HepG2 (cell line): ENCODE data around the gene MED15. TPM values are rescaled to one million over a fixed set of nuclear protein-coding genes. Genes with fewer than 3 reads are reported as not detected.

Source experiments
- ATAD3A ChIP-seq: sonication (generic); formaldehyde crosslinking; IDR thresholded peaks from 2 replicates; pipeline ENCODE4 v1.4.0; 2020; ENCODE audit warnings: missing genetic modification reagents
- DR1 ChIP-seq: sonication (generic); formaldehyde crosslinking; IDR thresholded peaks from 2 replicates; pipeline ENCODE4 v1.8.0; 2021; ENCODE audit warnings: mild to moderate bottlenecking, missing genetic modification reagents, inconsistent platforms
- E2F5 ChIP-seq: sonication (generic); formaldehyde crosslinking; conservative IDR thresholded peaks from 2 replicates; pipeline ENCODE4 v1.4.0; 2020; ENCODE audit warnings: missing genetic modification reagents
- IRF9 ChIP-seq: sonication (generic); formaldehyde crosslinking; IDR thresholded peaks from 2 replicates; pipeline ENCODE4 v1.8.0; 2022; ENCODE audit warnings: missing genetic modification reagents, mild to moderate bottlenecking, borderline replicate concordance
- KDM1A ChIP-seq: IDR thresholded peaks from 2 replicates; pipeline ENCODE4 v1.6.1; 2016; ENCODE audit warnings: missing compliant biosample characterization
- MAFG ChIP-seq: sonication (generic); formaldehyde crosslinking; IDR thresholded peaks from 2 replicates; pipeline ENCODE4 v1.5.1; 2020; ENCODE audit warnings: mild to moderate bottlenecking, missing genetic modification reagents
- MAZ ChIP-seq, 2 experiments: sonication (generic) in 1 of 2; formaldehyde crosslinking in 1 of 2; IDR thresholded peaks; 2 replicates each; pipeline versions ENCODE4 v1.5.0 to v1.6.1; 2012 to 2020; ENCODE audit warnings: low read depth in 2 of 2, mild to moderate bottlenecking in 2 of 2, borderline replicate concordance in 1 of 2, improper control_type of control experiment in 1 of 2, low read length in 1 of 2, missing genetic modification reagents in 1 of 2, moderate library complexity in 1 of 2
- SMARCC2 ChIP-seq: fragments of 450-650 bp; IDR thresholded peaks from 2 replicates; pipeline ENCODE4 v1.6.1; 2017; ENCODE audit warnings: antibody characterized with exemption, mild to moderate bottlenecking
- XRCC5 ChIP-seq: fragments of 200-400 bp; formaldehyde crosslinking; optimal IDR thresholded peaks from 2 replicates; pipeline ENCODE3; 2017; ENCODE audit warnings: mild to moderate bottlenecking, low read length
- ZNF143 ChIP-seq: sonication (generic); formaldehyde crosslinking; IDR thresholded peaks from 2 replicates; pipeline ENCODE4 v1.4.0; 2020; ENCODE audit warnings: missing genetic modification reagents
- ZNF331 ChIP-seq: sonication (generic); formaldehyde crosslinking; IDR thresholded peaks from 2 replicates; pipeline ENCODE4 v1.4.0; 2020; ENCODE audit warnings: missing genetic modification reagents
- ZNF333 ChIP-seq: sonication (generic); formaldehyde crosslinking; IDR thresholded peaks from 2 replicates; pipeline ENCODE4 v1.4.0; 2020; ENCODE audit warnings: mild to moderate bottlenecking, missing genetic modification reagents, borderline replicate concordance
- ZNF577 ChIP-seq: sonication (generic); formaldehyde crosslinking; IDR thresholded peaks from 2 replicates; pipeline ENCODE4 v1.4.0; 2020; ENCODE audit warnings: mild to moderate bottlenecking, low read depth, missing genetic modification reagents, borderline replicate concordance
- ZNF609 ChIP-seq: sonication (generic); formaldehyde crosslinking; IDR thresholded peaks from 2 replicates; pipeline ENCODE4 v1.4.0; 2020; ENCODE audit warnings: mild to moderate bottlenecking, missing genetic modification reagents, borderline replicate concordance
- ZSCAN30 ChIP-seq: sonication (generic); formaldehyde crosslinking; IDR thresholded peaks from 2 replicates; pipeline ENCODE4 v1.5.0; 2020; ENCODE audit warnings: mild to moderate bottlenecking, missing genetic modification reagents
- polyA plus RNA-seq, 8 experiments: library from polyadenylated mRNA; depleted of rRNA in 3 of 8; stranded (reverse) in 7 of 8; unstranded in 1 of 8; fragments of >200 nt; fragmentation: Illumina TruSeq in 4 of 8; extraction: Trizol in 4 of 8; gene quantifications; 2 replicates each; pipeline versions ENCODE4 v1.2.1 to v1.2.3, GENCODE V29; 2011 to 2016; ENCODE audit warnings: low read depth in 4 of 8, missing spikeins in 1 of 8, mixed read lengths in 1 of 8; ENCODE audit not compliant: insufficient read depth in 1 of 8
- total RNA-seq, 5 experiments: library from RNA; depleted of rRNA; stranded (reverse); fragments of >200 nt; fragmentation: Illumina TruSeq; extraction: Trizol; gene quantifications; 2 replicates each; pipeline ENCODE4 v1.2.3, GENCODE V29; 2016; ENCODE audit warnings: low read depth in 1 of 5
- TF ChIP-seq, protein P1 (sequence below): sonication (generic); formaldehyde crosslinking; IDR thresholded peaks from 2 replicates; pipeline ENCODE4 v1.9.0; 2021; ENCODE audit warnings: missing genetic modification reagents, borderline replicate concordance
- TF ChIP-seq, protein P2 (sequence below): IDR thresholded peaks from 2 replicates; pipeline ENCODE4 v1.6.1; 2018; ENCODE audit warnings: missing genetic modification reagents, mild to moderate bottlenecking, missing compliant biosample characterization
- TF ChIP-seq, protein P3 (sequence below): sonication (generic); formaldehyde crosslinking; IDR thresholded peaks from 2 replicates; pipeline ENCODE4 v1.4.0; 2020; ENCODE audit warnings: mild to moderate bottlenecking, missing genetic modification reagents

MED15 gene
- total and polyA plus RNA-seq, 2 of the 13 experiments (the other 11 are each of a cell fraction or from before 2014, with no cell fraction given), result 14.3 to 27.0 TPM

DNA sequence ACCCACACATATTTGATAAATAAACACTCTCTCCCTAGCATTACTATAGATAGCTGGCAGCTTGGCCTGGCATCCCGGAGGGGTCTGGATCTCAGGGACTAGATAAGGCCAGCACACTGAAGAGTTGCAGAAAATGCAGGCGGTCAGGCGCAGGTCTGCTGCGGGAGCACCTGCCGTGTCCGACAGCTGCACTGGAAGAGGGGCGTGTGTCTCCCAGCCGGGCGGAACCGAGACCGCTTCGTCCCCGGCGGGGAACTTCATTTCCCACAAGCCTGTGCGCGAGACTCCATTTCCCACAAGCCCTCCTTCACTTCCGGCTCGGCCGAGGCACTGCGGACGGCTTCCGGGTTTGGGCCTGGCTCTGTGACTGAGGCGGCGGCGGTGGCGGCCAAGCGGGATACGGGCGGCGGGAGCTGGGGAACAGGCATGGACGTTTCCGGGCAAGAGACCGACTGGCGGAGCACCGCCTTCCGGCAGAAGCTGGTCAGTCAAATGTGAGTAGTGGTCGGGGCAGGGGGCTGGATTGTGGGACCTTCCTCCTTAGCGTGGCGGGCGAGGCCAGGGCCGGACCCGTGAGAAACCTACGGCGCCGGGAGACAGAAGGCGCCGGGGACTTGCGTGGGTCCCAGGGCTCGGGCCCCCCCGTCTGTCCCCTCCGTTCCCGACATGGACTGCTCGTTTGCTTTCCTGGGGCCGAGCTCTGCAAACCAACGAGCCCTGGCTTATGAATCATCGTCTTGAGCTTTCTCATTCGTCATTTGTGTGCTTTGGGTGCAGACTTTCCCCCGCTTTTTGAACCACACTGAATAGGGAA lies at the start of gene MED15 (continued):
- TF ChIP-seq XRCC5, result peak; percentile 59
- TF ChIP-seq IRF9, result peak; percentile 89
- TF ChIP-seq ZNF143 (CRISPR knock-in tag), result peak; percentile 100
- TF ChIP-seq KDM1A (CRISPR knock-in tag), result no peak
- peak; percentile 74 for TF ChIP-seq ZNF331
- no peak for TF ChIP-seq ATAD3A (CRISPR knock-in tag)
- no peak for TF ChIP-seq SMARCC2
- peak; percentile 78; the same call in 1 of the 2 replicates for TF ChIP-seq DR1 (CRISPR knock-in tag)
- no peak for TF ChIP-seq MAZ (IDR thresholded peaks at IDR 0.05; ENCODE audit: borderline replicate concordance, low read depth, low read length)
- TF ChIP-seq MAZ (CRISPR knock-in tag; IDR thresholded peaks at IDR 0.05; ENCODE audit: low read depth), result peak; percentile 86; the same call in 1 of the 2 replicates
- peak; percentile 65; the same call in 1 of the 2 replicates for TF ChIP-seq E2F5 (CRISPR knock-in tag)
- TF ChIP-seq ZNF333, result peak; percentile 78
- TF ChIP-seq, protein P1, sequence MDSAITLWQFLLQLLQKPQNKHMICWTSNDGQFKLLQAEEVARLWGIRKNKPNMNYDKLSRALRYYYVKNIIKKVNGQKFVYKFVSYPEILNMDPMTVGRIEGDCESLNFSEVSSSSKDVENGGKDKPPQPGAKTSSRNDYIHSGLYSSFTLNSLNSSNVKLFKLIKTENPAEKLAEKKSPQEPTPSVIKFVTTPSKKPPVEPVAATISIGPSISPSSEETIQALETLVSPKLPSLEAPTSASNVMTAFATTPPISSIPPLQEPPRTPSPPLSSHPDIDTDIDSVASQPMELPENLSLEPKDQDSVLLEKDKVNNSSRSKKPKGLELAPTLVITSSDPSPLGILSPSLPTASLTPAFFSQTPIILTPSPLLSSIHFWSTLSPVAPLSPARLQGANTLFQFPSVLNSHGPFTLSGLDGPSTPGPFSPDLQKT (CRISPR knock-in tag), result peak; percentile 81; the same call in 1 of the 2 replicates
- TF ChIP-seq, protein P2, sequence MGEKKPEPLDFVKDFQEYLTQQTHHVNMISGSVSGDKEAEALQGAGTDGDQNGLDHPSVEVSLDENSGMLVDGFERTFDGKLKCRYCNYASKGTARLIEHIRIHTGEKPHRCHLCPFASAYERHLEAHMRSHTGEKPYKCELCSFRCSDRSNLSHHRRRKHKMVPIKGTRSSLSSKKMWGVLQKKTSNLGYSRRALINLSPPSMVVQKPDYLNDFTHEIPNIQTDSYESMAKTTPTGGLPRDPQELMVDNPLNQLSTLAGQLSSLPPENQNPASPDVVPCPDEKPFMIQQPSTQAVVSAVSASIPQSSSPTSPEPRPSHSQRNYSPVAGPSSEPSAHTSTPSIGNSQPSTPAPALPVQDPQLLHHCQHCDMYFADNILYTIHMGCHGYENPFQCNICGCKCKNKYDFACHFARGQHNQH (CRISPR knock-in tag), result peak; percentile 84
- no peak for TF ChIP-seq MAFG
- no peak for TF ChIP-seq ZSCAN30 (CRISPR knock-in tag)
- TF ChIP-seq, protein P3, sequence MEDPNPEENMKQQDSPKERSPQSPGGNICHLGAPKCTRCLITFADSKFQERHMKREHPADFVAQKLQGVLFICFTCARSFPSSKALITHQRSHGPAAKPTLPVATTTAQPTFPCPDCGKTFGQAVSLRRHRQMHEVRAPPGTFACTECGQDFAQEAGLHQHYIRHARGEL, result peak; percentile 75; the same call in 1 of the 2 replicates
- no peak; the same call in 1 of the 2 replicates for TF ChIP-seq ZNF609 (CRISPR knock-in tag)
- 0 out of 2 replicates have a peak, but pooled peaks have one; percentile 60 for TF ChIP-seq ZNF577
